Cardiac muscle cell (in vitro differentiated cells and primary cell): ENCODE measurements around the gene TGM3. TPM values are rescaled to one million over a fixed set of nuclear protein-coding genes. Genes with fewer than 3 reads are reported as not detected.

ENCODE experiments used
- DNase-seq, 2 donors: peaks; one replicate each; pipeline versions ENCODE4 v3.0.0 to v3.0.0-alpha.2; 2010 to 2017; ENCODE audit warnings: low read depth in 1 of 2, low spot score in 1 of 2
- H3K27ac ChIP-seq: fragments of 200-600 bp; sonication (generic); 2 replicates; pipeline ENCODE4 v1.5.1; 2016
- H3K27me3 ChIP-seq: fragments of 200-600 bp; sonication (generic); 2 replicates; pipeline ENCODE4 v1.6.0; 2016; ENCODE audit warnings: control low read depth
- H3K36me3 ChIP-seq: fragments of 200-600 bp; sonication (generic); 2 replicates; pipeline ENCODE4 v1.5.1; 2016; ENCODE audit warnings: control low read depth
- H3K4me1 ChIP-seq: fragments of 200-600 bp; sonication (generic); 2 replicates; pipeline ENCODE4 v1.8.1; 2017; ENCODE audit warnings: low read depth, mild to moderate bottlenecking, mixed run types
- H3K4me3 ChIP-seq: fragments of 200-600 bp; sonication (generic); 2 replicates; pipeline ENCODE4 v1.5.1; 2016; ENCODE audit warnings: mild to moderate bottlenecking
- H3K9me3 ChIP-seq: fragments of 200-600 bp; sonication (generic); 2 replicates; pipeline ENCODE4 v1.5.1; 2017; ENCODE audit warnings: low read depth, mild to moderate bottlenecking, control low read depth
- CTCF ChIP-seq: IDR thresholded peaks from 2 replicates; pipeline ENCODE4 v1.5.1; 2012; ENCODE audit warnings: low read depth, mild to moderate bottlenecking, low read length
- polyA plus RNA-seq: library from polyadenylated mRNA; unstranded; fragments of >200 nt; fragmentation: Nextera tagmentation; extraction: Ambion mirVana; gene quantifications from 2 replicates; pipeline ENCODE4 v1.2.1, GENCODE V29; 2016
- total RNA-seq: library from RNA; depleted of rRNA; stranded (reverse); fragments of >200 nt; gene quantifications from 2 replicates; pipeline ENCODE4 v1.2.3, GENCODE V29; 2016

TGM3 gene
- total and polyA plus RNA-seq, 2 experiments from 2014 or later: not detected

- no peak for DNase-seq
- no peaks in the 10 kb centered on the region for H3K4me1 ChIP-seq
- H3K27me3 ChIP-seq: no peaks in the 10 kb centered on the region
- H3K9me3 ChIP-seq: no peaks in the 10 kb centered on the region
- H3K4me3 ChIP-seq: no peak overlapping the region
- no peaks in the 10 kb centered on the region for H3K36me3 ChIP-seq
- no peak for TF ChIP-seq CTCF
- H3K27ac ChIP-seq: no peak overlapping the region
These were observed 62.2 kb downstream of the TGM3 start for GRCh38 chr20:2358006-2358405.

GRCh38 chr20:2361035-2361593, 65.3 kb downstream of the TGM3 start:
- Histone ChIP-seq H3K27me3 (no peaks in the 10 kb centered on the region), H3K36me3 (no peaks in the 10 kb centered on the region), H3K4me1 (no peaks in the 10 kb centered on the region), H3K9me3 (no peaks in the 10 kb centered on the region), H3K27ac (no peak overlapping the region), H3K4me3 (no peak overlapping the region)
- no peak for DNase-seq
- TF ChIP-seq CTCF: no peak

DNA sequence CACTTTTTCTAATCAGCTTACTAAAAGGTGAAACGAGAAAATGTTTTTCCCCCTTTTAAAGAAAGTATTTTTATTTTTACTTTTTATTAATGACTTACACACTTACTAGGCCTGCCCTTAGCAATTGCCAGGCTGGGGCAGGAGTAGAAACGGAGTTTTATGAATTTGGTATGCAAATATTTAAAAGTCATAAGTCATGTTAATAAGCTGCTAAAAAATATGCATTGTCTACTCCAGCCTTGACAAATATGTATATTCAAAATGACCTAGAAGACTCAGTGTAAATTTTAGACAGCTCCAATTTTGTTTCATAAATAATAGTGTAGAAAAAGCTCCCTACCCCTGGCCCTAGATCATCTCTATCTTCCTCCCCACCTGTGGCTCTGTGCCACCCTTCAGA, 67.4 kb downstream of the TGM3 start:
- Histone ChIP-seq H3K9me3 (no peaks in the 10 kb centered on the region), H3K4me1 (no peaks in the 10 kb centered on the region), H3K27ac (no peak overlapping the region), H3K4me3 (no peak overlapping the region), H3K27me3 (no peaks in the 10 kb centered on the region), H3K36me3 (no peaks in the 10 kb centered on the region)
- no peak for DNase-seq
- no peak for TF ChIP-seq CTCF

- no peak overlapping the region for H3K27ac ChIP-seq
These were observed 67.8 kb downstream of the TGM3 start for GRCh38 chr20:2363587-2363986.

GRCh38 chr20:2364044-2364443, 68.2 kb downstream of the TGM3 start:
- no peaks in the 10 kb centered on the region for H3K9me3 ChIP-seq

More at GRCh38 chr20:2363587-2363986, 67.8 kb downstream of the TGM3 start:
- Histone ChIP-seq H3K4me3 (no peak overlapping the region), H3K4me1 (no peaks in the 10 kb centered on the region), H3K27me3 (no peaks in the 10 kb centered on the region), H3K9me3 (no peaks in the 10 kb centered on the region), H3K36me3 (no peaks in the 10 kb centered on the region)
- no peak for DNase-seq
- TF ChIP-seq CTCF: no peak

More at GRCh38 chr20:2364044-2364443, 68.2 kb downstream of the TGM3 start:
- H3K36me3 ChIP-seq: no peaks in the 10 kb centered on the region
- H3K27me3 ChIP-seq: no peaks in the 10 kb centered on the region
- peak in 1 of 2 donors; percentile 56 for DNase-seq
- no peaks in the 10 kb centered on the region for H3K4me1 ChIP-seq
- no peak overlapping the region for H3K27ac ChIP-seq
- TF ChIP-seq CTCF: no peak
- no peak overlapping the region for H3K4me3 ChIP-seq
